BE2C (cell line): ENCODE measurements around the gene TNFSF18.

Source experiments
- DNase-seq: peaks from one replicate; pipeline ENCODE4 v3.0.0-alpha.2; 2020
- H3K27me3 ChIP-seq: fragments of 250-450 bp; sonication (Bioruptor Pico); 2 replicates; pipeline ENCODE4 v1.5.1; 2020; ENCODE audit warnings: mild to moderate bottlenecking
- H3K36me3 ChIP-seq: fragments of 250-450 bp; sonication (Bioruptor Pico); 2 replicates; pipeline ENCODE4 v1.5.1; 2020; ENCODE audit warnings: mild to moderate bottlenecking
- H3K4me1 ChIP-seq: fragments of 250-450 bp; sonication (Bioruptor Pico); 2 replicates; pipeline ENCODE4 v1.5.1; 2020
- H3K4me3 ChIP-seq: 2 replicates; pipeline ENCODE4 v1.5.1; 2011; ENCODE audit warnings: low read depth, low read length
- H3K9me3 ChIP-seq: fragments of 250-450 bp; sonication (Bioruptor Pico); 2 replicates; pipeline ENCODE4 v1.5.1; 2020
- CTCF ChIP-seq: IDR thresholded peaks from 2 replicates; pipeline ENCODE4 v1.5.1; 2012; ENCODE audit warnings: mild to moderate bottlenecking, low read depth, low read length

The TNFSF18 gene

GRCh38 chr1:173014160-173014559 is 36.6 kb downstream of the TNFSF18 start:
- no peak for TF ChIP-seq CTCF
- no peak overlapping the region for H3K4me3 ChIP-seq
- no peaks in the 10 kb centered on the region for H3K27me3 ChIP-seq
- peaks cover 15% of the 10 kb centered on the region for H3K4me1 ChIP-seq
- H3K9me3 ChIP-seq: no peaks in the 10 kb centered on the region
- no peak for DNase-seq
- no peaks in the 10 kb centered on the region for H3K36me3 ChIP-seq

GRCh38 chr1:173012126-173012525 is 38.6 kb downstream of the TNFSF18 start:
- H3K9me3 ChIP-seq: no peaks in the 10 kb centered on the region
- H3K4me3 ChIP-seq: no peak overlapping the region
- TF ChIP-seq CTCF: no peak
- H3K27me3 ChIP-seq: no peaks in the 10 kb centered on the region
- no peaks in the 10 kb centered on the region for H3K36me3 ChIP-seq
- H3K4me1 ChIP-seq: peaks cover 15% of the 10 kb centered on the region
- no peak for DNase-seq

- Histone ChIP-seq H3K36me3 (no peaks in the 10 kb centered on the region), H3K4me3 (no peak overlapping the region), H3K4me1 (no peaks in the 10 kb centered on the region), H3K27me3 (no peaks in the 10 kb centered on the region), H3K9me3 (no peaks in the 10 kb centered on the region)
- no peak for TF ChIP-seq CTCF
- no peak for DNase-seq
Observed at GRCh38 chr1:173009597-173009996, 41.1 kb downstream of the TNFSF18 start.

GRCh38 chr1:173005196-173005864 is 45.4 kb downstream of the TNFSF18 start:
- H3K4me1 ChIP-seq: no peaks in the 10 kb centered on the region
- no peaks in the 10 kb centered on the region for H3K27me3 ChIP-seq
- no peak for TF ChIP-seq CTCF
- H3K4me3 ChIP-seq: no peak overlapping the region
- no peaks in the 10 kb centered on the region for H3K9me3 ChIP-seq
- DNase-seq: no peak
- H3K36me3 ChIP-seq: no peaks in the 10 kb centered on the region

- TF ChIP-seq CTCF: no peak
- Histone ChIP-seq H3K27me3 (no peaks in the 10 kb centered on the region), H3K9me3 (no peaks in the 10 kb centered on the region), H3K4me1 (no peaks in the 10 kb centered on the region), H3K36me3 (no peaks in the 10 kb centered on the region), H3K4me3 (no peak overlapping the region)
- DNase-seq: no peak
Observed at GRCh38 chr1:173002891-173003838, 47.6 kb downstream of the TNFSF18 start.

- H3K9me3 ChIP-seq: no peaks in the 10 kb centered on the region
- no peaks in the 10 kb centered on the region for H3K36me3 ChIP-seq
- no peak overlapping the region for H3K4me3 ChIP-seq
- TF ChIP-seq CTCF: no peak
- H3K4me1 ChIP-seq: no peaks in the 10 kb centered on the region
- no peaks in the 10 kb centered on the region for H3K27me3 ChIP-seq
- no peak for DNase-seq
Observed at GRCh38 chr1:172999349-172999748, 51.4 kb downstream of the TNFSF18 start.
